ENCODE data around the gene CCDC134.

DNA sequence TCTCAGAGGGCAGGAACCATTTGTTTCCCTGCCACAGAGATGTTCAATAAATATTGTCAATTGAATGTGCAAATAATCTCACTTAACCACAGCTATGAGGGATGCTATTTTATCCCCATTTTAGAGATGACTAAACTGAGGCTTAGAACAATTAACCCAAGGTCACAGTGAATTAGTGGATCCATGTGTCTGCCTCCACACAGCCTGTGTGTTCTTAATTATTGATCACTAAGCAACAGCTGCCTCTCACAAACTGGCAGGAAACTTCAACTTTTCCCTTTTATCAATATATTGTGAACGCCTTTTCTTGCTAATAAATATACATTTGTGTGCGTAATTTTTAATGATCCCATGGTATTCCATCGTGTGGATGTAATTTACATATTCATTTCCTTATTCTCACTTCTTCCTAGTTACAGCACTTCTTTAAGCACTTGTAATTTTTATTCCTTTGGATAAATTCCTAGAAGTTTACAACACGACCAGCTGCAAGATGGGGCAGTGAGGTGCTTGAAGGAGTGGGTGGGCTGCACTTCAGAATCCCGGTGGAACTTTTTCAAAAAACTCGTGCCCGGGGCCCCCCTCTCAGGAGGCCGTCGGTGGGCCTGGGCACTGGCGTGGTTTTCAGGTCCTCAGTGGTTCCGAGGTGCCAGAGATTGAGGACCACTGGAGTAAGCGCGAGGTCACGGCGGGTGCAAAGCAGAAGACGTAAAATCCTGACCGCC is 31.5 kb downstream of the CCDC134 start:
- TF ChIP-seq, protein P1, sequence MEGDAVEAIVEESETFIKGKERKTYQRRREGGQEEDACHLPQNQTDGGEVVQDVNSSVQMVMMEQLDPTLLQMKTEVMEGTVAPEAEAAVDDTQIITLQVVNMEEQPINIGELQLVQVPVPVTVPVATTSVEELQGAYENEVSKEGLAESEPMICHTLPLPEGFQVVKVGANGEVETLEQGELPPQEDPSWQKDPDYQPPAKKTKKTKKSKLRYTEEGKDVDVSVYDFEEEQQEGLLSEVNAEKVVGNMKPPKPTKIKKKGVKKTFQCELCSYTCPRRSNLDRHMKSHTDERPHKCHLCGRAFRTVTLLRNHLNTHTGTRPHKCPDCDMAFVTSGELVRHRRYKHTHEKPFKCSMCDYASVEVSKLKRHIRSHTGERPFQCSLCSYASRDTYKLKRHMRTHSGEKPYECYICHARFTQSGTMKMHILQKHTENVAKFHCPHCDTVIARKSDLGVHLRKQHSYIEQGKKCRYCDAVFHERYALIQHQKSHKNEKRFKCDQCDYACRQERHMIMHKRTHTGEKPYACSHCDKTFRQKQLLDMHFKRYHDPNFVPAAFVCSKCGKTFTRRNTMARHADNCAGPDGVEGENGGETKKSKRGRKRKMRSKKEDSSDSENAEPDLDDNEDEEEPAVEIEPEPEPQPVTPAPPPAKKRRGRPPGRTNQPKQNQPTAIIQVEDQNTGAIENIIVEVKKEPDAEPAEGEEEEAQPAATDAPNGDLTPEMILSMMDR (conservative IDR thresholded peaks at IDR 0.05; ENCODE audit: low read depth, low read length), result no peak
- TF ChIP-seq EZH2 (IDR thresholded peaks at IDR 0.05; ENCODE audit: low read length, unreplicated experiment), result no peak
- no peak for TF ChIP-seq EZH2phosphoT487 (IDR thresholded peaks at IDR 0.05; ENCODE audit: borderline replicate concordance, low read length)
